Measurements from ENCODE around the gene EIF4G3. TPM values are rescaled to one million over a fixed set of nuclear protein-coding genes. Genes with fewer than 3 reads are reported as not detected.

The EIF4G3 gene
- total RNA-seq, 1 experiment from 2014 or later = 72.0 TPM

- H2BK15ac ChIP-seq (ENCODE audit: low read depth, low read length) = no peak overlapping the region
- no peak for TF ChIP-seq CTCF (conservative IDR thresholded peaks at IDR 0.05)
- no peak overlapping the region for H4K8ac ChIP-seq (replicated peaks; ENCODE audit: insufficient read length, low read depth, low read length)
- peaks cover 7% of the 10 kb centered on the region for H3K79me1 ChIP-seq (ENCODE audit: insufficient read depth, low read depth, low read length, poor library complexity, severe bottlenecking)
- Mint-ChIP-seq H3K27me3 (ENCODE audit: low read depth) (0 out of 2 replicates have a peak, but pooled peaks cover 2% of the 10 kb centered on the region), H3K36me3 (ENCODE audit: insufficient read depth in 1 of 3, low read depth in 3 of 3) (peaks cover 0 to 5% (median 0%) of the 10 kb centered on the region in 3 experiments; a peak in 4 of 7 replicates), H3K27ac (peak overlapping the region; percentile 95 to 98 (median 98)), H3K4me3 (peak overlapping the region; percentile 99 to 100), H3K4me1 (peaks cover 21 to 24% of the 10 kb centered on the region in 2 experiments), H3K9me3 (no peaks in the 10 kb centered on the region; a peak in 1 of 5 replicates)
- H2BK12ac ChIP-seq (ENCODE audit: insufficient read length, low read depth, low read length) = no peak overlapping the region
- H3K23me2 ChIP-seq (ENCODE audit: insufficient read length, low read depth, low read length, poor library complexity, severe bottlenecking) = peaks cover 8% of the 10 kb centered on the region
- no peak overlapping the region for H4K5ac ChIP-seq (ENCODE audit: insufficient read length, low read depth, low read length)
- no peak overlapping the region for H2BK5ac ChIP-seq (ENCODE audit: insufficient read length, low read length)
- no peak overlapping the region for H2BK20ac ChIP-seq (ENCODE audit: low read depth, low read length, poor library complexity, severe bottlenecking)
- peak overlapping the region; percentile 71 for H3K18ac ChIP-seq (ENCODE audit: insufficient read length, low read depth, low read length)
- peak; percentile 97 for DNase-seq
- no peaks in the 10 kb centered on the region for H4K20me1 ChIP-seq (ENCODE audit: control insufficient read depth, insufficient read depth, insufficient read length)
- no peak overlapping the region for H3T11ph ChIP-seq (ENCODE audit: low read length)
- peaks cover 19% of the 10 kb centered on the region for H3K79me2 ChIP-seq (ENCODE audit: insufficient read depth, low read length)
- no peak overlapping the region for H3K23ac ChIP-seq (ENCODE audit: insufficient read length, low read depth, low read length)
- H3K9me3 ChIP-seq (ENCODE audit: control insufficient read depth, low read depth, low read length) = no peaks in the 10 kb centered on the region
- H3K27me3 ChIP-seq (ENCODE audit: insufficient read depth, low read length) = no peaks in the 10 kb centered on the region
- H4K91ac ChIP-seq (ENCODE audit: insufficient read length, low read depth, low read length) = no peak overlapping the region
- H3K9ac ChIP-seq (ENCODE audit: extremely low read depth, insufficient read length, low read length) = peak overlapping the region; percentile 76
- no peaks in the 10 kb centered on the region for H3K4me1 ChIP-seq (ENCODE audit: insufficient read depth, low read length)
- H2AK5ac ChIP-seq (ENCODE audit: insufficient read length, low read length) = no peak overlapping the region
- H3K27ac ChIP-seq (ENCODE audit: insufficient read length, low read depth, low read length) = peak overlapping the region; percentile 5
- H2BK120ac ChIP-seq (ENCODE audit: low read depth, low read length, poor library complexity, severe bottlenecking) = no peak overlapping the region
- peak overlapping the region; percentile 93 for H3K14ac ChIP-seq (ENCODE audit: insufficient read depth, low read length)
- WGBS (ENCODE audit: extremely low coverage, insufficient read length, low lambda C conversion rate) = no CpG with 5 or more reads among the region's 102 CpGs
- H2AFZ ChIP-seq (ENCODE audit: low read length) = no peak overlapping the region
- H3K4me2 ChIP-seq (ENCODE audit: insufficient read depth, insufficient read length, low read length) = peak overlapping the region; percentile 76
- H3K4ac ChIP-seq (ENCODE audit: low read depth, low read length) = no peak overlapping the region
- no peak overlapping the region for H3K56ac ChIP-seq (ENCODE audit: insufficient read length, low read depth, low read length)
Observed at GRCh38 chr1:20786253-20787028, 390.3 kb downstream of the EIF4G3 start.
